Measurements from ENCODE around the gene RARA.

RARA gene

DNA sequence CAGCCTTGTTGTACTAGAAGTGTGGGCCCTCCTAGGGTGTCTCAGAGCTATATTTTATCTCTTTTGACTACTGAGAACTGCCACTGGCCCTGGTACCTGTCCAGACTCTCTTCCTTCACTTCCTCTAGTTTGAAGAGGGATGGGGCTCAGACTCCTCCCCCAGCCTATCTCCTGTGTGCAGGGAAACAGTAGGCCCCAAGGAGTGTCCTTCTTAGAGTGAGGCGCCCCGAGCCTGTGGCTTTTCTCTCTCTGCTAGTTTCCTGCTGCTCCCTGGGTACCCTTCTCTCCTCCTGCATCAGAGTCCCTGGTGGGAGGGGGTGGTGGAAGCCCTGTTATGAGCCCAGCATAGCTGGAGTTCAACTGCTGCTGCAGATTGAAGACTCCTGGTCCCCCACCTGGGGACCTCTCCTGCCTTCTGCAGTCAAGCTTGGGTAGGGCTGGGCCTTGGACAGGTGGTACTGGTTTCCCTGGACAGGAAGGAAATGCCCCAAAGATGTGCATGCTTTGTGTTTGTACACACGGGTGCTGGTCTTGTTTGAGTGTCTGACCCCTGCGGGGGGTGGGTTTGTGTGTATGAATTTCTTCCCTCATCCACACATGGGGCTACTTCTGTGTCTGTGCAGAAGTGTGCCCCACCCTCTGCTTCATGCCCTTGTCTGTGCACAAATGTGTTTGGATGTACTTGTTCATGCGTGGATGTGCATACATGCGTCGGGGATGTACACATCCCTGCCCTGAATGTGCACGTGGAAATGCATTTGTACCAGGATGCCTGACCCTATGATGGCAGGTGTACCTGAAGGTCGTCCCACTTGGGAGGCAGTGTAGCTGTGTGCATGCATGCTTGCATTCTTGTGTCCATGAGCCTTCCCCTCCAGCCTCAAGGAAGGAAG lies 6.9 kb downstream of the RARA start:
- DNase-seq (ENCODE audit: low read depth), result no peak

DNA sequence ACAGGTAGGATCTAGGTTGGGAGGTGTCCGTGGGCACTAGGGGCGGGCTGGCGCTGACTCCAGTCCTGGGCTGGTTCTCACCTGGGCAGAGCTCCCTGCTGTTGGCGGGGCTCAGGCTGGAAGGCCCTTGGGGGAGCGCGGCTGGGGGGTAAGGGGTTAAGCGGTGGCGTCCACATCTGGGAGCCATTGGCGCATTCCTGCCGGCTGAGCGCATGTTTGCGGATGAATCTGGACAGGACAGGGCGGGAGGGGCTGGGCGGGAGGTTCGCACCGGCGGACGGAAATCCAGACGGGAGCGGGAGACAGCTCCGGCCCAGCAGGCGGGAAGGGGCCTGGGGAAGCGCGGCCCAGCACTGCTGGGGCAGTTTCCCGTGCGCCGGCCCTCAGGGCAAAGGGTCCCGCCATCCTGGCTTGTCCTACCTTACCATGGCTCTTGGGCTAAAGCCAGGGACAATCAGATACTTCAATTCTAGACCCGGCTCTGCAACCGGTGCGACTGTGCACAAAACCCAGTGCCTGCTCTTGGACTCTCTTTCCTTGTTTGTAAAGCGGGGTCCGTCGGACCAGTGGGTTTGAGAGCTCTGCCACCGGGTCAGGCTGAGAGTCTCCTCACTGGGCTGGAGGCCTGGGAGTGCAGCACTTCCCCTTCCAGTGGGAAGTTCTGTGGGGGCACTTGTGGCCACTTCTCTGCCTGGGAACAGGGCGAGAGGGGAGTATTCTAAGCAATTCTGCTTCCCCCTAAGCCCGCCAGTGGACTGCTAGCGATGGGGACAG lies 7.8 kb downstream of the RARA start:
- no peak for DNase-seq (ENCODE audit: low read depth)

DNA sequence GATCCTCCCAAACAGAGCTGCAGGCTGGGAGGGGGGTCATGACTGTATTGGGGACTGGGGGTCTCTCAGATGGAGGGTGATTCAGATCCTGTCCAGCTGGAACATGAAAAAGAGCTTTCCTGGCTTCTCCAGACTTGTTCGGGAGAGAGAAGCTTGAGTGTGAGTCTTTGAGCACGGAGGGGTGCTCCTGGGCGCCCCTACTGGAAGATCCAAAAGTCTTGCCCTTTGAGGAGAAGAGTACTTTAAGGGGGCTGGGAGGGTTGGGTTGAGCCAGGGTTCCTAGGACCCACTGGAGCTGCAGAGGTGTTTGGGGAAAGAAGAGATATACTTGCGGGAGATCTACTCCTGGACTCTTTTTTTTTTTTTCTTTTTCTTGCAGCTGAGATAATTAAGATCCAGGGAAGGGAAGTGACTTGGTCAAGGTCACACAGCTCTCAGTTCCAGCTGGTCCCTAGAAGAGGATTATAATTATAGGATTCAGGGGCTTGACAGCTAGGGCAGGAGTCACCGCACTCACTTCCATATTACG lies 8.4 kb downstream of the RARA start:
- no peak for DNase-seq (ENCODE audit: low read depth)

DNA sequence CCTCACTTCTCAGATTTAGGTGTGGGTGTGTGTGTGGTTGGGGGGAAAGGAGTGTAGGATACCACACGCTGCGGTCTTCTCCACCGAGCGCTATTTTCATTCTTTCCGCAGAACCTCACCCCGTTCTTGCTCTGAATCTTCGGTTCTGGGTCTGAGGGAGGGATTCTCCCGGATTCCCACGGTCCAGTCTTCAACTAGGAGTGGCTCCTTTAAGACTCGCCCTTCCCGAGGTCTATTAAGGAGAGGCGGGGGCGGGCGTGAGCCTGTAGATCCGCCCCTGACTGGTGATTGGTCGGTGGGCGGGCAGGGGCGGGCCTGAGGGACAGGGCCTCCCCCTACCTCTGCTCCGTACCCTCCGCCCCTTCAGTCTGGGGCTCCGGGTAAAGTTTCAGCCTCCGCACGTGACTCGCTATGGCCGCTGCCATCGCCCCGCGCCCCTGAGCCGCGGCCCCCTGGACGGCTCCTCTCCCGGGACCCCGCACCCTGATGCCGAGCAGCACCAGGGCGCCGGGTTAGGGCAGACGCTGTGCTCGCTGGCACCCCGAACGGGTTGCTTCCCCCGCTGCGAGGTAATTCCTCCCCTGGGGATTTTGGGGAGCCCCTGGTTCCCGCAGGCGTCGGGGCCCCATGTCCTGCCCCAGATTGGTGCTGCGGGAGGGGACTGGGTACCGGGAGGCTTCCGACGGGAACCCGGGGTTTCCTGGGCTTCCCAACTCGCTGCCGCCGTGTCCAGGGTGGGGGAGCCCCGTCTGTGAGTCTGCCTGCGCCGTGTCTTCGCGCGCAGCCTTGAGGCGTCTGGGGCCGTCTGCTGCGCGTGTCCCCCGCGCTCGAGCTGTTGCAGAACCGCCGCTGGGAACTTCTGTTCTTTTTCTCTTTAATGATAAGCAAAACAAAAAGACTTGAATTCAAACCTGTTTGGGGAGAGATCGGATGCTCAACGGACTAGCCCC lies 9.2 kb downstream of the RARA start:
- DNase-seq (ENCODE audit: low read depth), result peak; percentile 88

DNA sequence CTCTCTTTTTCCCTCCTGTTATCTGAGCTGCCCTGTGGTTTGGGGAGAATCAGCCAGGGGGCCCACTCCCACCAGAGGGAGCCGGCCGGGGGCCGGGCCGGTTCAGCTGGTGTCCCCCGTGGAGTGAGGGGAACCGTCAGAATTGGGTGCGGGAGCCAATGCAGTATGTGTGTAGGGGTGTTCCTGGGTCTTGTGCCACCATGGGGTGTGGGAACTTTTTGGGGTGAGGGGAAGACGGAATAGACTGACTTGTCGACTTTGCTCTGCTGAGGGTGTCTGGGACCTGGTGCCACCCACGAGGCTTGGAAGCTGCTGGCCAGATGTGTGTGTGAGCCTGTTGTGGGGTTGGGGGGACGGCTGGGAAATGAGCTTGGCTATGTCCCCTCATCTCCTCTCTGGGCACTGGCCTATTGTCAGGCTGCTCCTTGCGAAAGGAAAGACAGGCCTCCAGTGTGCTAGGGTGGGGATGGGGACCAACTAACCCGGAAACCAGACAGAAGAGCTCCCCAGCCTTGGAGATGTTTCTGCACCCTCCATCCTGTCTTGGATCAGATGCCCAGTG lies 9.9 kb downstream of the RARA start:
- no peak for DNase-seq (ENCODE audit: low read depth)

DNA sequence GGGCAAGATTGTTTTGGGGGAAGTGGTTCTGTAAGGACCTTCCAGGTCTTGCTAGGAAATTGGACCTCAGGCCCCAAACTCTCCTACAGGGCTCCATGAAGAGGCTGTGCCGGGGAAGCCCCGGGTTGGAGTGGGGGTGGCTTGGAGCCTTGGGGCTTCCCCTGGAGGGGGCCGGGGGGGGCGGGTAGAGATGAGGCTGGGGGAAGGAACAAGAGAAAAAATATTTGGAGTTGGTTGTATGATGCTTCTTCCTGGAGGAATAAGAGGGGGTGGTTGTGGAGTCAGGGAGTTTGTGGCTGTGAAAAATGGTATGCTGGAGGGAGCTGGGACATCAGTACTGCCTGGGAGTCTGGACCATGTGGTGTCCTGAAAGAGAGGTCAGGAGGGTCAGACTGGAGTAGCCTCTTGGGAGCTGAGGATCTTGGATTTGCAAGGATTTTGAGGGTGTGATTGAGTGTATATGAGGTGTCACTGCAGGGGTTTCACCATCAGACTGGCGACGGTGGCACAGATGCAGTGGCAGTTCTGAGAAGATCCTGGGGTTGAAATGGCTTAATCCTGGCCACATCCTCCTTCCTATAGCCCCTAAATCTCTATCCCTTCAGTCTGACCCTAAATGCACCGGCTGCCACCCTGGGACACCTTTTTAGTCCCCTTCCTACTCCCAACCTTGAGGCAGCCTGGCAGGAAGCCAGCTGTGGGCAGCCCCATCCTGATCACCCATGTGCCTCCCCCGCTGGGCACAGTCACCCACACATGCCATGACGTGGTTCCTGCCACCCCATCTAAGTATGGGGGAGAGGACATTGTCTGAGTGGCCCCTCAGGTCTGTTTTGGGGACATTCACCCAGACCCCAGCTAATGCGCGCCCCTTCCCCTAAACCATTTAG lies 10.9 kb downstream of the RARA start:
- no peak for DNase-seq (ENCODE audit: low read depth)

DNA sequence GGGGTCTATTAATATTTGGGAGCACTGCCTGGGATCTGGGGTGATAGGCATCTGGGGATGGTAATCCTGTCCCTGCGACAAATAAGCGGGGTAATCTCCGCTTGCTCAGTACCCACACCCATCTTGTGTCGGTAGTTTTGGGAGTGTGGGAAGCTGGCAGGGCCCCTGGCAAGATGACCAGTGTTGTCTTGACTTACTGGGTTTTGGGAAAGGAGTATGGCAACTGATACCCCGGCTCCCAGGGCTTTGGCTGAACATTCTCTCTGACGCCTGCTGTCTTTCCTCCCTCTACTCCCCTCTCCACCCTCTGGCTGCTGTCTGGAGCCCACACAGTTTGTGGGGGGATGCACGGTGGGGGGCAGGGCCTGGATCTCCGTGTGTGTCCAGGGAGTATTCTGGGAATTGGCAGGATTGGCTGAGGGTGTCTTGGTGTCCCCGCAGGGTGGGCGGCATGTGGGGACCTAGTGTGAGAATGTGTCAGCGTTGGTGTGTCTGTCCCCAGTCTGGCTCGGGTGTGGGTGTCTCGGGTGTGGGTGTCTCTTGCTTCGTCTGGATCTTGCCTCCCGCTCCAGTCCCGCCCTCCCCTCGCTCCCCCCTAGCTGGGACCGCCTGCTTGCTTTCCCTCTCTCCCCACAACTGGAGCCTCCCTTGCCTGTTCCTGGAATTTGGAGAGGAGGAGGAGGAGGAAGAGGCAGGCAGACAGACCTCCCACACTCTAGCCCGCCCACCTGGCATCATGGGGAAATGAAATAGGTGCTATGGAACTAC lies 12.0 kb downstream of the RARA start:
- DNase-seq (ENCODE audit: low read depth), result no peak

DNA sequence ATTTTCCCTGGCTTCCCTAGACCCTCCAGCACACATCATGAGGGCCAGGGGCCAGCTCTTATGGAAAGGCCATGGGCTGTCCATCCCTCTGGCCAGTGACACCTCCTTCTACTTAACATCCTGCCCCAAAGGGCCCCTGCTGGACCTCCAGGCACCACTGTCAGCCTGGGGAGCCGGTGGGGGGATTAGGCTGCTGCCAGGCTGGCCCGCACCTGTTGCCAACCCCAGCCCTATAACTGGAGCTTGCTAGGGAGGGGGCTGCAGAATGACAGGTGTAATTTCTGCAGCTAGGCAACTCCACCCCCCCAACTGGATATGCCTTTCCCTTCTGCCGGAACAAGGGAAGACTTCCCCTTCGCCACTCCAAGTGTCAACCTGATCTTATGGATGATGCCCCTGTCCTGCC lies 12.5 kb downstream of the RARA start:
- DNase-seq (ENCODE audit: low read depth), result no peak

DNA sequence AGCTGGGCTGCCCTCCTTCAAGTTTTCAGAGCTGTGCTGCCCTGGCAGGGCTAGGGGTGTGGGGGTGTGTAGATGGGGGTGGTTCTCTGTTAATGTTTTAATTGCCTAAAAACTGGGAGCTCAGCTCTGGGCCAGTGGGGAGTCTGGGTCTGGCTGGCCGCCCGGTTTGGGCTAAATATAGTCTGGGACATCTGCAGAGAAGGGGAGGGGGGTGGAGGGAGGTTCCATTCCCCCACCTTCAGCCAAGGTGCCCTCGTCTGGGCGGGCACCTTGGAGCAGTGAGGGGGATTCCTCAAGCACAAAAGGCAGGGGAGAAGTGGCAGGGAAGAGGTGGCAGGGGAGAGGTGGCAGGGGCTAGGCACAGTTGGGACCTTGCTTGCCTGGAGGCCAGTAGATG lies 13.0 kb downstream of the RARA start:
- DNase-seq (ENCODE audit: low read depth), result no peak

DNA sequence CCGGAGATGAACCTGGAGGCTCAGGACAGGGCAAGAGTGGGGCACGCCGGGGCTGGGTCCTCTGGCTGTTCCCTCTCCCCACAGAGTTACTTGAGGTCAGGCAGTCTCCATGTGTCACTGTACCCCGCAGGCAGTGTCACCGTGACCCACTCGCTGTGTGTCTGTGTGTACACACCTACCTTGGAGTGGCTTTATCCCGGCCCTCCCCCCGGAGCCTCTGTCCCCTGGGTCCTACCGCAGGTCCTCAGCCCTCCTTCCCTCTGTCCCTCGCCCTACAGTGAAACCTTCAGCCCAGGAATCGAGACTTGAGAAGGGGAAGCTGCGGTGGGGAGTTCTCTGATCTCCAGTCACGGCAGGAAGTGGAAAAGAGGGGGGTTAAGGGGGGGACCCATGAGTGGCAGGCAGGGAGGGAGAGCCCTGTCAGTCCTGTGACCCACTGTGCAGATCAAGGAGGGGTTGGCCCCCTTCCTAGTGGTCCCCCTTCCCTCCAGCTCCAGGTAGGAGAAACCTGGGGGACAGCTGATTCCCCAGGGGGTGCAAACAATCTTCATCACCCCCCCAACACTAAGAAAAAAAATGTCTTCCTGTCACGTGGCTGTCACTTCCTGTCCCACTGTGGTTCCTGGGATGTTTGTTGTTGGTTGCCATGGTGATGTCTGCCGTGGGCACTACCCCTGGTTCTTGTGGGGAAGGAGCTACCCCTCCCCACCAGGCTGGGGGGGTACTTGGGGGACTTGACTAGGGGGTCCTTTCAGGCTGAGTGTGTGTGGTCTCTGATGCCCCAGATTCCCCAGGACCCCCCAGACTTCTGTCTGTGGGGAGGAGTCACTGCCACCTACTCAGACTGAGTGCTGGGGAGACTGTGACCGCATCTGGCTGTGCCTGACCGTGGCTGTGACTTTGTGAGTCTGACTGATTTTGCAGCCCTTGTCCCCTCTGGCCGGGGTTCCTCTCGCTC lies 13.7 kb downstream of the RARA start:
- peak; percentile 71 for DNase-seq (ENCODE audit: low read depth)

DNA sequence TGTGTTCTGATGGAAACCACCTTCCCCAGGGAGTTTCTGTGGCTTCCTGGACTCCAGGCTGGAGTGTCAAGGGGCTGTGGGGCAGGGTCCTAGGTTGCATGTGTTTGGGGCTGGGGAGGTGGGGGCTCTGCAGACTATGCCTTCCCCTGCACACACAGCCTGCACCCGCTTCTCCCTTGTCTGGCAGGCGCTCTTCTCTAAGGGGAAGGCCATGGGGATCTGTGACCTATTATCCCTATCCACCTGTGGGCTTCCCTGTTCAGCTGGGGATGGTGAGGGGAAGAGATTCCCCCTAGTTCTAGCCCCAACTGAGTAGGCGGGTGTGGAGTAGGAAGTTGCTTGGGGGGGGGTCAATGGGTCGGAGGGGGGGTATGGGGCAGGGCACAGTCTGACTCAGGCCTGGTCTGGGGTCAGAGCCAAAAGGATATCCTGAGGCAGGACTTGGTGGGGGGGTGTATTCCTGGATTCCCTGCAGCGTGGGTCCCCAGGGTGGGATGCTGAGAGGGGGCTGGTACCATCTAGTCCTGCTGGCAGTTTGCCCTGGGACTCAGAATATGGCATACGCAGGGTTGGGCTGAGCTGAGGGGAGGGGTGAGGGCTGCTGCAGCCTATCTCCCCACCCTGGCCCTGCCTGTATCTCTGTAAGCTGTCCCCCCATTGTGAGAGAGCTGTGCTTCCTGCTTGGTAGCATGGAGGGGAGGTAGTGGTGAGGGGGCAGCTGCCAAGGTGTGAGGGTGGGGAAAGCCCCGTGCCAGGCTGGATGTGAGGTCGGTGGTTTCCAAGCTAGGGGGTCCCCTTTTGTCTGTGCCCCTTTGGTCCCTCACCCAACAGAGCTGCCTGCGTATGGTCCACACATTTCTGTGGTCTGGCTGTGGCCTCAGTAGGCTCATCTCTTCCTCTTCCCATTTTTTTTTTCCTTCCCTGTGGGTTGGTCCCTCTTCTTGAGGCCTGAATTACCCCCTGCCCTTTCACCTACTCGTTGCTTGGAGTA lies 14.7 kb downstream of the RARA start:
- no peak for DNase-seq (ENCODE audit: low read depth)

DNA sequence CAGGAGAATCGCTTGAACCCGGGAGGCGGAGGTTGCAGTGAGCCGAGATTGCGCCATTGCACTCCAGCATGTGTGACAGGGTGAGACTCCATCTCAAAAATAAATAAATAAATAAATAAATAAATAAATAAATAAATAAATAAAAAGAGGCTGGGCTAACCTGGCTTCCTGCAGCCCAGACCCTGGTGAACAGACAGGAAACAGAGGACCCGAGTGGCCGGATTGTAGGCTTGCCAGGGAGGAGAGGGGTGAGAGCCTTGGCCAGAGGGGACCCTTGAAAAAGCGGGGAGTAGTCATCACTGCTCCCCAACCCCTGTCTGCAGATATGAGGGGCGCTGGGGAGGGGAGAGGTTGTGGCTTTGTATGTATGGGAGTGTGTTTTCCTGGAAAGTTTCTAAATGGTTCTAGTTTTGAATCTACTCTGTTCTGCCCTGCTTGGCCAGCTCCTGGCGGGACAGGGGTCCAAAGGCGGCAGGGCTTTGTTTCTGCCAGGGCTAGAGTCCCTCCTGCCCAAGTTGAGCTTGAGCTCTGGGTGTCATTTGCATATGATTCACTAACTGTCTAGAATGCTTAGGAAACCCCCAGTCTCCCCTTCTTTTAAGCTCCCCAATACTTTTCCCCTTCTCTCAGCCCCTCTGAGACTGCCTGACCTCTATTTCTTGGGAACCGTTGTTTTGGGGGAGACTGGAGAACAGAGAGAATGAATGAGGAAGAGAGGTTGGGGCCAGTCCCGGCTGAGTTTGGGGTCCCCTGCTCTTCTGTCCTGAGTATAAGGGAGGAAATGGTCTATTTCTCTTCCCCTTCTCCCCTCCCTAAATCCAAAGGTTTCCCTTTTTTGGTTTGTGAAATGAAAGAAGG lies 16.4 kb downstream of the RARA start:
- DNase-seq (ENCODE audit: low read depth), result no peak

DNA sequence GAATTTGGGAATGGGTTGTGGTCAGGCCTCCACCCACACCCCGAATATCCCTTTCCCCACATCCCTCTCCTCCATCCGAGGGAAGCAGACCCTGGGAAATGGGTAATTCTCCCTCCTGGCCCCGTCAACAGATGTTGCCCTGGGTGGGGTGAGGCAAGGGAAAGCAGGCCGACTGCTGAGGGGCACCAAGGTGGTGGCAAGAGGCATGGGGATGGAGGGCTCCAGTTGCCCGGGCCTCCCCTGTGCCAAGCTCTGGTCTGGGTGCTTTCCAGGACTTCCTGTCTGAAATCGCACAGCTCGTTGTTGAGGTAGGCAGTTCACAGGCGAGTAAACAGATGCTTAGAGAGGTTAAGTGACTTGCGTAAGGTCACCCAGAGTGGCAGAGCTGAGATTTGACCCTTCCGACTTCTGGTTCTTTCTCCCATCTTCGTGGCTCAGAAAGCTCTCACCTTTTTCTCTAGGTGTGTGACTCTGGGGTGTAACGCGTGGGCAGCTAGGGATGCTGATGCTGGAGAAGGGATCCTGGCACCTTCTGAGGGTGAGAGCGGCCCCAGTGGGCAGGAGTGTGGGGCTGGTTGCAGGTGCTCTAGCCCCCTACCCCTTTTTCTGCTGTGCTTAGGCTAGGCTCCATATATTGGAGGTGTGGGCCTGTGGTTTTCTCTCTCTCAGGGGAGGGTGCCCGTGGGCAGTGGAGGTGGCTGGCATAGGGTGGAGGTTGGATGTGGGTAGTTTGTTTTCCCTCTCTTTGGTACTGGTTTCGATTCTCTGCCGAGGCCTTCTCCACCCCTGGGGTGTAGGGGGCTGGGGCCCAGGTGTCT lies 17.2 kb downstream of the RARA start:
- DNase-seq (ENCODE audit: low read depth), result no peak

DNA sequence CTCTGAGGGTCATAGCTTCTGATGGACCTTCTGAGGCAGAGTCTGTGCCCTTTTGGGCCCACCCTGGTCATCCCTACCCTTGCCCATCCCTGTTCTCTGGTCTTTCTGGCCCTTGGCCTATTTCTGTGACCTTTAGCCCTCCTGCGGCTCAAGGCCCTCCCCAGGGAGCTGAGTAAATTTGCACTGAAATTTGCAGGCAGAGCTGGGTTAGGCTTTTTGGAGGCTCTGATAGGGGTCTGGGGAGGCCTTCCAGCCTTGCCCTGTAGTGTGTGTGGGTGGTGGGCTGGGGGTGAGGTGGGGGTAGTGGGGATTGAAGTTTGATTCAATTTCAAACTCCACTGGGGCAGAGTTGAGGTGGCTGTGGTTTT lies 17.8 kb downstream of the RARA start:
- DNase-seq (ENCODE audit: low read depth), result no peak

DNA sequence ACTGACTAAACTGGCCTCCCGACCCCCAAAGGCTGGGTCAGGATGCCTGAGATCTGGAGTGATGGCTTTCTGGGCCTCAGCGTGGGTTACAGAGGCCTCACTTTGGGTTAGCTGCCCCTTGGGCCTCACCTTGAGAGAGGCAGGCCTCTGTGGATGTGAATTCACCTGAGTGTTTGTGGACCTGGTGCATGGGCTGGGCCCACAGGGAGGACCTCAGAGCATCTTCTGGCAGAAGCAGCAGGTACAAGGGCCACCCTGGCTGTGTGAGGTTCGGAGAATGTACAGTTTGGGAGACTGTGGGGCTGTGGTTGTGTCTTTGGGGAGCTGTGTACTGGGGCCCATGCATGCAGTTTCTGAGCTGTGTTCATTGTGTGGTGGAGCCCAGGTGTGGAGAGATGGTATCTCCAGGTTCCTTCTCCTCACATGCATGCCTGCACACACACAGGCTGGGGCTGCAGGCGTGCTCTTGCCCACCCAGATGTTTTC lies 18.3 kb downstream of the RARA start:
- DNase-seq (ENCODE audit: low read depth), result no peak
